HCEC 1CT (cell line): ENCODE data around the gene POLE2.
A peak's percentile ranks its signal among the peaks of the same experiment; 100 is the strongest.

Experiments
- DNase-seq: peaks from one replicate; pipeline ENCODE4 v3.0.0-alpha.2; 2017

Gene POLE2

DNA sequence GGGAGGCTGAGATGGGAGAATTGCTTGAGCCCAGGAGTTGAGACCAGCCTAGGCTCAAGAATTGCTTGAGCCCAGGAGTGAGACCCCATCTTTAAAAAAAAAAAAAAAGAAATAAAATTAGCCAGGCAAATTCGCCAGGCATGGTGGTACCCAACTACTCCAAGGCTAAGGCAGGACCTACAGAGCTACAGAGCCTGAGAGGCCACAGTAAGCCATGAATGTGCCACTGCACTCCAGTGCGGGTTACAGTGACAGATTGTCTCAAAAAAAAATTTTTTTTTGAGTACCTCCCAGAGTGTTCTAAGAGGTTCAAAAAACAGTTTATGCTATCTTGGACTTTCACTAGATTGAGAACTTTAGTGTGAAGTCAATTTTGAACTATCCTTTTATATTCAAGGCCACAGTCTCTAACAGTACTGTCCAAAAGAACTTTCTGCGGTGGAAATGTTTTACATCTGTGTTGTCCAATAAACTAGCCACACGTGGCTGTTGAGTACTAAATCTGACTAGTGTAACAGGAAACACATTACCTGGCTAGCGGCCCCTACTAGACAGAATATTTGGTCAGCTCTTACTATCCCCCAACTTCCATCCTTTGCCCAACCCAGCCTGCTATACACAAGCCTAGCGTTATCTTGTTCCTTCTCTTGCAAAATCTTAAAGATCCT is 70.0 kb downstream of the POLE2 start:
- DNase-seq = no peak

DNA sequence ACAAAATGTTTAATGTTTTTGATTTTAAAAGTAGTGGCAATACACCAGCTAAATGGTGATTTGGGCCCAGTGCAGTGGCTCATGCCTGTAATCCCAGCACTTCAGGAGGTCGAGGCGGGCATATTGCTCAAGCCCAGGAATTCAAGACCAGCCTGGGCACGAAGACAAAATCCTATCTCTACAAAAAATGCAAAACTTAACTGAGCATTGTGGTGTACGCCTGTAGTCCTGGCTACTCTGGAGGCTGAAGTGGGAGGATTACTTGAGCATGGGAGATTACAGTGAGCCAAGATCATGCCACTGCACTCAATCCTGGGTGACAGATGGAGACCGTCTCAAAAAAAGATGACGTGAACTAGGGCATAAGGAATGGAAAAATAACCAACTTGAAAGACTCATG is 72.2 kb downstream of the POLE2 start:
- DNase-seq = no peak

DNA sequence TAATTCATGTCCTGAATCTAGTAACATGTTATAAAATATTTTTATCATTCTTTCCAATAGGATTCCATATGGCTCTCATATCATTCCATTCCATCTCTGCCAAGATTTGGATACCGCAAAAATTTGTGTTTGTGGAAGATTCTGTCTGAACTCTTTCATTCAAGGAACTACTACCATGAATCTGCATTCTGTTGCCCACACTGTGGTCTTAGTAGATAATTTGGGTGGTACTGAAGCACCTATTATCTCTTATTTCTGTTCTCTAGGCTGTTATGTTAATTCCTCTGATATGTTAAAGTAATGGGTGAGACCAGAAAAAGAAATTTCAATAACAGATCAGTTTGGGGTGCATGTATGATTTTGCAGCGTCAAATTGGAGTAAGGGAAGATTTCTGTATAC is 73.8 kb downstream of the POLE2 start:
- no peak for DNase-seq

DNA sequence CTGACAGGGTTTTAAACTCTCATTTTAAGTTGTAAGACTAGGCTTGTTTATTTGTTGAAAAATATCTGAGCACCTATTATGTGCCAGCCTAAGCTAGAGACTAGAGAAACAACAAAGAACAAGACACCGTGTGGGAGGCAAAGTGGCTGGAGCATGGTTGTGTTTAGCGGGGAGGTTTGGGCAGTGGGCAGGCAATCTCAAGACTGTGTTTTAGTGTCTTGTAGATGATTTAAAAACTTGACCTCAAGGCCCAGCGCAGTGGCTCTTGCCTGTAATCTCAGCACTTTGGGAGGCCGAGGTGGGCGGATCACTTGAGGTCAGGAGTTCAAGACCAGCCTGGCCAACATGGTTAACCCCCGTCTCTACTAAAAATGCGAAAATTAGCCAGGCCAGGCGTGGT is 75.3 kb downstream of the POLE2 start:
- no peak for DNase-seq

DNA sequence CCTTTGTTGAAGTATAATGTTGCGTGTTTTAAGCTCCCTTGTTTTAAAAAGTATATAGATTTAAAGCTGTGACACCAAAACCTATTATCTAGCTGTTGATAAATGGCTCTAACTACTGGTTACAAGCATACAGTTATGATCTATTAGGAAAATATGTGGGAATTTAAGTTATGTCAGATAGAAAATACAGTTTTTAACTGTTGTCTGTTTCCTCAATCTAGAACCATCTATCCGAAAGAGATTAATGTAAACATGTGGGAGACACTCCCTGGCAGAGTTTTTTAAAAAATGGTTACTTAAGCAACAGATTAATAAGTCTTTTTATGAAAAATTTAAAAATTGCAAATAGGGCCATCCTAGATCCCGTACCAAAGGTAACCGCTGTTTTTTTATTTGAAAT is 75.8 kb downstream of the POLE2 start:
- DNase-seq = no peak

- DNase-seq = no peak
Observed at GRCh38 chr14:49607583-49607982, 80.4 kb downstream of the POLE2 start.

DNA sequence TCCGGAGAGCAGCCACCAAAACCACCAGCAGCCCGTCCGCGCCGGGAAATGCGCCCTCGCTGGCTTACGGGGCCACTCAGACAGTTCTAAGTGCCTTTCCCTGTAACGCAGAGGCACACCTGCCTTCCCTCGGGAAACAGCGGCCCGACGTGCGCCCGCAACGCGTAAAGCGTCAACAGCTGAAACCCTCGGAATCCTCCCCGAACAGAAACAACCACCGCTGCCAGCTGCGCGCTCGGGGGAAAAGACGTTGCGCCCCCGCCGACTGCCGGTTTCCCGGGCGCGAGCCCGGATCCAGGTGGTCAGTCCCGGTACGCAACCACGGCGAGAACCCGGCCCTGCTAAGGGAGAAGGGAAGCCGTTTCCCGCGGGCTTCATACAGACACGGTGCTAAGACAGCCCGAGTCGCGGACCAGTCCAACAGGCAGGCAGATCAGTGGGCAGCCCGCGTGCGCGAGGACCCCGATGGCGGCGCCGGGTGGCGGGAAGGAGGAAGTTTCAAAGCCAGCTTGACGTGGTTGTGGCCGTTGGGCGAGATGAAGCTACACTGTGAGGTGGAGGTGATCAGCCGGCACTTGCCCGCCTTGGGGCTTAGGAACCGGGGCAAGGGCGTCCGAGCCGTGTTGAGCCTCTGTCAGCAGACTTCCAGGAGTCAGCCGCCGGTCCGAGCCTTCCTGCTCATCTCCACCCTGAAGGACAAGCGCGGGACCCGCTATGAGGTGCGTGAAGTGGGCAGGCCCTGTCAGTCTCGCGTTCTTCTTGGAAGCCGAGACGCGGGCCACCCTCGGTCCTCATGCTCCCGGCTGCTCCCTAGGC is 89.3 kb downstream of the POLE2 start, which contains the start of gene LRR1:
TSS of gene LRR1 (plus strand) at position 456 of the 816 bp plus-strand sequence. CDS start at position 537, 81 bp downstream.
- DNase-seq = peak; percentile 87

DNA sequence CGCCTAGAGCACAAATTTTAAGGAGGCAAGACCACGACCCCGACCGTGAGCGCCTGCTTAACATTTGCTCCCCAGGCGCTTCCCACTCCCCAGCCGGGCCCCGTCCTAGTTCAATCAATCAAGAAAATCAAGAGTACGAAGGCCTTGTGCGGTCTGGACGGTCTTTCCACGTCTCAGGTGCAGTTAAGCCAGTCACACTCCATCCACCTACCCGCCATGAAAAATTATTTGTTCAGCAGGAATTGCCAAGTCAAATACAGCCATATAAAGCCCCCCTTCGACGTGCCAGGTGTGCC is 89.9 kb downstream of the POLE2 start:
- DNase-seq = no peak

DNA sequence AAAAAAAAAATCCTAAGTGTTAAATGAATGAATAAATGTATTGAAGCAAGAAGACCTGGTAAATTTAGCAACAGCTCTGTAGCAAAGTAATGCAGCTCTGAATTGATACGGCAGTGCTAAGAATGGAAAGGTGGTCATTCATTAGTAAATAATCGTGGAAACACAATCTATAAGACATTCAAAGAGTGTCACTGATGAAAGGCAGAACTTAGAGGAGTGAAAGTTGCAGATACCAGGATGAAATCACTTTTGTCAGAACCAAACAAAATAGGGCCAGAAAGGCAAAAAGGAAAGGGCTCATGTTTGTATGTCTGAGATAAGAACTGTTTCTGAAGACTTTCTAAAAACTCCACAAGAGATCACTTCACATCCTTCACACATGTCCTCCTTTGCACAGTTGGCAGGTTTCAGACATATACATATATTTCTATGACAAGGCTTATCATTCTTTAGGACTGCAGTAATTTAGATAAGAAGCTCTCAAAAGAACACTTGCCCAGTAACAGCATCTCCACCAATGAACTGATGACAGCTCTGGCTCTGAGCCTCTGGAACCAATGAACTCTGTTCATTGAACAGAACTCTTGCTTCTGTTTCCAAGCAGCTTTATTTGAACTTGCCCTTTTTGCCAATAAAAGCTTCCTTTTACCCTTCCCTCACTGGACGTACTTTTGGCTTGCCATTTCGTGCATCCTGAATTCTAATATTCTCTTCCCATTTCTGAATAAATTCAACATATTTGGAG is 93.5 kb downstream of the POLE2 start:
- DNase-seq = no peak
